HEK293T (cell line): ENCODE measurements around the gene RTN3.

Source experiments
- FOXK2 ChIP-seq: fragments of 450-650 bp; IDR thresholded peaks from 2 replicates; pipeline ENCODE4 v1.6.1; 2016; ENCODE audit warnings: mild to moderate bottlenecking
- L3MBTL2 ChIP-seq: fragments of 450-650 bp; conservative IDR thresholded peaks from 2 replicates; pipeline ENCODE4 v1.6.1; 2016; ENCODE audit warnings: mild to moderate bottlenecking
- NFRKB ChIP-seq: fragments of 450-650 bp; IDR thresholded peaks from 2 replicates; pipeline ENCODE4 v1.6.1; 2016; ENCODE audit warnings: mild to moderate bottlenecking, moderate library complexity
- TARDBP ChIP-seq: fragments of 450-650 bp; IDR thresholded peaks from 2 replicates; pipeline ENCODE4 v1.6.1; 2016

GRCh38 chr11:63671322-63672155, 9.8 kb upstream of the RTN3 start, which contains the start of gene ATL3:
- no peak for TF ChIP-seq NFRKB
- no peak for TF ChIP-seq FOXK2
- TF ChIP-seq L3MBTL2, result peak; percentile 100
- no peak for TF ChIP-seq TARDBP
